SU-DHL-6 (cell line): ENCODE data around the gene DGLUCY.

ENCODE experiments used
- H2AFZ ChIP-seq: fragments of 200-600 bp; sonication (generic); 2 replicates; pipeline ENCODE4 v1.6.1; 2014; ENCODE audit warnings: low read depth, mild to moderate bottlenecking, moderate library complexity, mixed read lengths, antibody characterized with exemption, low read length; ENCODE audit not compliant: severe bottlenecking
- H3F3A ChIP-seq: fragments of 200-600 bp; shearing (Covaris generic); 2 replicates; pipeline ENCODE4 v1.6.0; 2016; ENCODE audit warnings: antibody characterized with exemption, mild to moderate bottlenecking; ENCODE audit not compliant: insufficient read depth
- H3K27ac ChIP-seq: fragments of 200-600 bp; sonication (generic); 2 replicates; pipeline ENCODE4 v1.5.1; 2016; ENCODE audit warnings: low read depth, mild to moderate bottlenecking, low read length, moderate library complexity, mixed read lengths
- H3K27me3 ChIP-seq: fragments of 200-600 bp; sonication (generic), shearing (Covaris generic); 2 replicates; pipeline ENCODE4 v1.6.0; 2014; ENCODE audit warnings: mild to moderate bottlenecking, low read length
- H3K36me3 ChIP-seq: fragments of 200-600 bp; sonication (generic); 2 replicates; pipeline ENCODE4 v1.6.1; 2014; ENCODE audit warnings: mild to moderate bottlenecking, low read length, mixed read lengths
- H3K4me2 ChIP-seq: fragments of 300-600, 200-600 bp; shearing (Covaris generic), sonication (generic); 2 replicates; pipeline ENCODE4 v1.6.0; 2014; ENCODE audit warnings: low read length, low read depth, mild to moderate bottlenecking; ENCODE audit not compliant: poor library complexity, severe bottlenecking
- H3K4me3 ChIP-seq: fragments of 200-600 bp; sonication (generic); 2 replicates; pipeline ENCODE4 v1.5.1; 2014; ENCODE audit warnings: antibody characterized with exemption, low read length, mild to moderate bottlenecking, mixed read lengths; ENCODE audit not compliant: insufficient read depth, poor library complexity, severe bottlenecking
- H3K79me2 ChIP-seq: fragments of 200-600 bp; sonication (generic); 2 replicates; pipeline ENCODE4 v1.6.1; 2014; ENCODE audit warnings: mild to moderate bottlenecking, low read length, moderate library complexity; ENCODE audit not compliant: insufficient read depth
- H3K9ac ChIP-seq: fragments of 200-600 bp; sonication (generic); 2 replicates; pipeline ENCODE4 v1.7.0; 2014; ENCODE audit warnings: mild to moderate bottlenecking, low read length
- H3K9me2 ChIP-seq: fragments of 200-600 bp; sonication (generic); replicated peaks from 2 replicates; pipeline ENCODE4 v1.6.1; 2014; ENCODE audit warnings: low read length; ENCODE audit not compliant: insufficient read depth
- H3K9me3 ChIP-seq: fragments of 200-600 bp; sonication (generic); 2 replicates; pipeline ENCODE4 v1.6.1; 2014; ENCODE audit warnings: low read length, mixed read lengths; ENCODE audit not compliant: insufficient read depth
- H4K20me1 ChIP-seq: fragments of 200-600 bp; sonication (generic); 2 replicates; pipeline ENCODE4 v1.6.1; 2014; ENCODE audit warnings: low read depth, mild to moderate bottlenecking, antibody characterized with exemption, low read length, moderate library complexity, mixed read lengths
- CTCF ChIP-seq: fragments of 200-600 bp; sonication (generic); IDR thresholded peaks from one replicate; pipeline ENCODE4 v1.5.1; 2017; ENCODE audit warnings: antibody characterized with exemption, mild to moderate bottlenecking, low read length, moderate library complexity; ENCODE audit not compliant: insufficient read depth, poor library complexity, severe bottlenecking
- EZH2phosphoT487 ChIP-seq: fragments of 200-600 bp; sonication (generic), shearing (Covaris generic); conservative IDR thresholded peaks from 2 replicates; pipeline ENCODE4 v1.6.1; 2018; ENCODE audit warnings: mild to moderate bottlenecking, antibody characterized with exemption, low read length, moderate library complexity, mixed read lengths

DGLUCY gene

DNA sequence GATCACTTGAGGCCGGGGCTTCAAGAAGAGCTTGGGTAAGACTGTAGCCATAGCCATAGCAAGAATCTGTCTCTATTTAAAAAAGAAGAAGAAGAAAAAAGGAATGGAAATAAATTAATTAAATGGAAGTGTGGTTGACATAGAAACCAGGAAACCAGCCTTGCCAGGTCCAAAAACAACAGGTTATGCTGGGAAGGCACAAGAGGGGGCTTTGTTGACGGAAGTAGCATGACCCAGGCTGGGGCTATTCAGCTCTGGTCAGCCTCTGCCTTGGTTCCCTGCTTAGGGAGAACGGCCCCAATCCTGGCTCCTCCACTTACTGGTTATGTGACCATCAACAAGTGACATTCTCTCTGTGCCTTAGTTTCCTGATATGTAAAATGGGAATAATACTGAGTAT lies 145.0 kb downstream of the DGLUCY start:
- H3K4me2 ChIP-seq, result no peak overlapping the region

DNA sequence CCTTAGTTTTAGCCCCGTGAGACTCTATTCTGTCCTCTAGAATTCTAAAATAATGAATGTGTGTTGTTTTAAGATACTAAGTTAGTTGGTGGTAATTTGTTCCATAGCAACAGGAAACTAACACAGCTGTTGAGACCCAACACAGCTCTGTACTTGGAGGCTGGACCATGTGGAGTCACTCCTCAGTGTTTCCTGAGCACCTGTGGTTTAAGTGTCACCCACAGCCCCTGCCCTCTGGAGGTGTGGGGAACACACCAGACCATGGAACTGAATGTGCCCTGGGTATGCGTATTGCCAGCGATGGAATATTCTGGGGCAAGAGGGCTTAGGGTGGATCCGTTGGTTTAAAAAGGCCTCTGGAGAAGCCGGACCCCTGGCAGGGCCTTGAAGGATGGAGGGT lies 147.2 kb downstream of the DGLUCY start:
- Histone ChIP-seq H3K4me2 (no peak overlapping the region), H3K79me2 (no peaks in the 10 kb centered on the region), H3K27ac (no peak overlapping the region)

More for the DNA sequence above, 145.0 kb downstream of the DGLUCY start:
- no peak overlapping the region for H2AFZ ChIP-seq
- H3K4me3 ChIP-seq, result no peak overlapping the region
- H3K9me3 ChIP-seq, result no peaks in the 10 kb centered on the region
- no peaks in the 10 kb centered on the region for H4K20me1 ChIP-seq
- no peak overlapping the region for H3K27ac ChIP-seq
- no peaks in the 10 kb centered on the region for H3K79me2 ChIP-seq
- H3F3A ChIP-seq, result no peaks in the 10 kb centered on the region
- H3K27me3 ChIP-seq, result no peaks in the 10 kb centered on the region
- no peak for TF ChIP-seq CTCF
- TF ChIP-seq EZH2phosphoT487, result no peak
- H3K36me3 ChIP-seq, result no peaks in the 10 kb centered on the region
- no peaks in the 10 kb centered on the region for H3K9me2 ChIP-seq
- no peak overlapping the region for H3K9ac ChIP-seq

DNA sequence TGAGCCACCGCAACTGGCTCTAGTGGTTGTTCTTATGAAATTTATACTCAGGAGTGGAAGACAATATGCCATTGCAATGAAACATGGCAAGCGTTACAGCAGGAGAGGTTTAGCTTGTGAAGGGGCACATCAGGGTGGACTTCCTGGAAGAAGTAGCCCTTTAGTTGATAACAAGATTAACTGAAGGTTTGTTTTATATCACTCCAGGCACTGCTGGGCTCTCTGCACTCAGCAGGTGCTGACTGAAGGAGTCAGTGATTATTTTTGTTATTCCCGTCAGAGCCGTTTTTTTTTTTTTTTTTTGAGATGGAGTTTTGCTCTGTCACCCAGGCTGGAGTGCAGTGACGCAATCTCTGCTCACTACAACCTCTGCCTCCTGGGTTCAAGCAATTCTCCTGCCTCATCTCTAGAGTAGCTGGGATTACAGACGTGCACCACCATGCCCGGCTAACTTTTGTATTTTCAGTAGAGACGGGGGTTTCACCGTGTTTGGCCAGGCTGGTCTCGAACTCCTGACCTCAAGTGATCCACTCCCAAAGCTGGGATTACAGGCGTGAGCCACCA lies 148.2 kb downstream of the DGLUCY start:
- Histone ChIP-seq H3K4me3 (no peak overlapping the region), H3K36me3 (no peaks in the 10 kb centered on the region), H3F3A (peaks cover 11% of the 10 kb centered on the region), H3K9me3 (no peaks in the 10 kb centered on the region), H3K27ac (no peak overlapping the region), H3K4me2 (no peak overlapping the region), H2AFZ (no peak overlapping the region), H3K79me2 (no peaks in the 10 kb centered on the region), H3K27me3 (no peaks in the 10 kb centered on the region), H4K20me1 (no peaks in the 10 kb centered on the region), H3K9me2 (no peaks in the 10 kb centered on the region), H3K9ac (no peak overlapping the region)
- TF ChIP-seq EZH2phosphoT487, result no peak
- TF ChIP-seq CTCF, result no peak

More for the DNA sequence above, 147.2 kb downstream of the DGLUCY start:
- H4K20me1 ChIP-seq, result no peaks in the 10 kb centered on the region
- H3K9me2 ChIP-seq, result no peaks in the 10 kb centered on the region
- H3K4me3 ChIP-seq, result no peak overlapping the region
- H3K9ac ChIP-seq, result no peak overlapping the region
- H3K9me3 ChIP-seq, result no peaks in the 10 kb centered on the region
- 0 out of 2 replicates have a peak, but pooled peaks cover 2% of the 10 kb centered on the region for H3F3A ChIP-seq
- no peaks in the 10 kb centered on the region for H3K27me3 ChIP-seq
- no peak for TF ChIP-seq EZH2phosphoT487
- TF ChIP-seq CTCF, result no peak
- H3K36me3 ChIP-seq, result no peaks in the 10 kb centered on the region
- no peak overlapping the region for H2AFZ ChIP-seq
